22Rv1 (cell line): Measurements from ENCODE around the gene GARIN3.

Source experiments
- H3K27ac ChIP-seq: fragments of 450-650 bp; 2 replicates; pipeline ENCODE4 v1.5.1; 2017
- CTCF ChIP-seq: fragments of 450-650 bp; IDR thresholded peaks from 2 replicates; pipeline ENCODE4 v1.5.1; 2017; ENCODE audit warnings: mild to moderate bottlenecking
- ZFX ChIP-seq: fragments of 450-650 bp; IDR thresholded peaks from 2 replicates; pipeline ENCODE4 v1.6.1; 2017; ENCODE audit warnings: antibody characterized with exemption, borderline replicate concordance

The GARIN3 gene

GRCh38 chr5:157120102-157120501 is 46.0 kb downstream of the GARIN3 start:
- TF ChIP-seq ZFX (no peak), CTCF (no peak)

DNA sequence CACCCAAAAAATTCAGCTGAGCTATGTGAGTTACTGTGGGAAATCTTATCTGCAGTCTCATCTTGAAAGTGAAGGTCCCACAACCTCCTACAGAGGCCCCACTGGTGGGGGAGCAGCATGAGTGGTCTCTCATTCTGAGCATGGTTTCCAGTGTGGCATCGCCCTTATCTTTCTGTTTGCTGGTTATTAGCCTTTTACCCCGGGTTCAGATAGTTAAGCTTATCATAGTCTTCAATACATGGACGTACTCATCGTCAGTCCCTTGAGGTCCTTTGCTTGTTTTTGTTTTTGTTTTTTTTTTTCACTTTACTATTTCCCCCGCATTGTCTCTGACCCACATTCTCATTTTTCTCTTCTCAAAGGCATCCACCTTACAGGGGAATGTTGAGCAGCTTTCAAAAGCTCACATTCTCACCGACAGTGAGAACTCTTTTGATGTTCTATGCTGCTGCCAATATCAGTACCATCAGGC is 49.5 kb downstream of the GARIN3 start:
- H3K27ac ChIP-seq = no peak overlapping the region
- TF ChIP-seq ZFX (no peak), CTCF (no peak)

More at GRCh38 chr5:157120102-157120501, 46.0 kb downstream of the GARIN3 start:
- no peak overlapping the region for H3K27ac ChIP-seq

- no peak for TF ChIP-seq ZFX
- TF ChIP-seq CTCF = no peak
- no peak overlapping the region for H3K27ac ChIP-seq
Measured at GRCh38 chr5:157115502-157115901, 50.6 kb downstream of the GARIN3 start.

DNA sequence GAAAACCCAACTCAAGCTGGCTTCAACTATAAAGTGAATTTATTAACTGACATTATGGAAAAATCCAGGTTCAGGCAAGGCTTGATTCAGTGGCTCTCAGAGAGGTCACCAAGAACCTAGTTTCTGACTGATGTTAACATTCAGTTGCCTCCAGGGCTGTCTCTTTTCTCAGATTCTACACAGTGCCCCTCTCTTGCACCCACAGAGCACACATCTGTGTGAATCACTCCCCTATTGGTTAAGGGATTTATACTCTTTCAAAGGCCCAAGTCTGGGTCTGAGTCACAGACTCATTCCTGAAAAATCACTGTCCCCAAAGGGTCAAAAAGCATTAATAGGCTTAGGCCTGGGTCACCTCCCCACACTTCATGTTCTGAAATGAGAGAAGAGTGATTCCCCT is 51.1 kb downstream of the GARIN3 start:
- no peak overlapping the region for H3K27ac ChIP-seq
- no peak for TF ChIP-seq CTCF
- TF ChIP-seq ZFX = no peak

DNA sequence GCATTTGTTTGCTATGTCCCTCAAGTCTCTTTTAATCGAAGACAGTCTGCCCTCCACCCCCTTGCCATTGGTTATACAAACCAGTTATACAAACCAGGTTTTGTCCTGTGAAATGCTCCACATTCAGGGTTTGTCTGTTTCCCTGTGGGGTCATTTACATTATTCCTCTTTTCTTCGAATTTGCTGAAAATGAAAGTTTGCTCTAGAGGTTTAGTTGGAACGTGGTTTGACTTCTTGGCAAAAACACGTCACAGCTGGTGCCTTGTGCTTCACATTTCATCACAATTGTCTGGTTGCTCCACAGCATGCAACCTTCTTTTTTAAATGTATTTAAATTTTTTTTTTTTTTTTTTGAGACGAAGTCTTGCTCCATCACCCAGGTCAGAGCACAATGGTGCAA is 53.1 kb downstream of the GARIN3 start:
- no peak for TF ChIP-seq CTCF
- TF ChIP-seq ZFX = no peak
- H3K27ac ChIP-seq = no peak overlapping the region
